ENCODE measurements around the gene VTA1. TPM values are rescaled to one million over a fixed set of nuclear protein-coding genes. Genes with fewer than 3 reads are reported as not detected.

Gene VTA1
- total RNA-seq, 4 donors from 2014 or later: 74.4 to 89.3 (median 77.3) TPM

DNA sequence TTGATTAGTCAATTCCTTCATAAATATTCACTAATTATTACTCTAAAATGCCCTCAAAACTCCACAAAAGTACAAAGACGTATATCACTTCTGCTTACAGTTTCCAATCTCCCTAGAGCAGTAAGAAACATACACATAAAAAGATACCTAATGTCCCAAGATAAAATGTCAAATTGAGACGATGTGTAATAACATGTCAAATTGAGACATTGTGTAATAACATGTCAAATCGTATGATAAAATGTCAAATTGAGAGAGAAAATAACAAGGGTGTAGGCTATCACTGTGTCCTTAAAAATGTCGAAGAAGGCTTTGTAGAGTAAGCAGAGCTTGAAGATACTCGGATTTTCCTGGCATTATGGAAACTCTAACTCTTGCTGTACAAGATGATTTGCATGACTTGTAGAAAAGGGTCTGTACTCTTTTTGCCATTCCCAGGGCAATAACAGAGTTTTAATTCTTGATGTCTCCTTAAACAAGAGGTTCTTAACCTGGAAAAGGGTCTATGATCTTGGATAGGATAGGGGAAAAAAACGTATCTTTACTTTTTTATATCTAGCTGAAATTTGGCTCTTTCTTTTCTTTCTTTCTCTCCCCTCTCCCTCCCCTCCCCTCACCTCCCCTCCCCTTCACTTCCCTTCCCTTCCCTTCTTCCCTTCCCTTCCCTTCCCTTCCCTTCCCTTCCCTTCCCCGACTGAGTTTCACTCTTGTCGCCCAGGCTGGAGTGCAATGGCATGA is 87.1 kb downstream of the VTA1 start:
- no peaks in the 10 kb centered on the region for H3K9me3 ChIP-seq
- no peaks in the 10 kb centered on the region for H3K27me3 ChIP-seq
- no peak overlapping the region for H3K4me3 ChIP-seq
- intact Hi-C loops (cut with DNase I; ENCODE audit: low total_unique reads) (no loop called here), in situ Hi-C loops (cut with MboI; ENCODE audit: low sequenced_read_pairs in 4 of 4) (no loop called here)
- no peaks in the 10 kb centered on the region for H3K4me1 ChIP-seq
- ATAC-seq (no peak), DNase-seq (no peak)
- no peaks in the 10 kb centered on the region for H3K36me3 ChIP-seq
- TF ChIP-seq POLR2A (IDR thresholded peaks at IDR 0.05): no peak
- no peak for TF ChIP-seq CTCF (IDR thresholded peaks at IDR 0.05 in 4 of 5, conservative IDR thresholded peaks at IDR 0.05 in 1 of 5)
- H3K27ac ChIP-seq: no peak overlapping the region

- intact Hi-C loops (cut with DNase I; ENCODE audit: low total_unique reads) (no loop called here), in situ Hi-C loops (cut with MboI; ENCODE audit: low sequenced_read_pairs in 4 of 4) (no loop called here)
- Histone ChIP-seq H3K4me1 (no peaks in the 10 kb centered on the region), H3K27ac (no peak overlapping the region), H3K27me3 (no peaks in the 10 kb centered on the region), H3K4me3 (no peak overlapping the region), H3K36me3 (no peaks in the 10 kb centered on the region), H3K9me3 (no peaks in the 10 kb centered on the region)
- no peak for ATAC-seq
- DNase-seq: no peak
- TF ChIP-seq CTCF (IDR thresholded peaks at IDR 0.05 in 4 of 5, conservative IDR thresholded peaks at IDR 0.05 in 1 of 5): no peak
- TF ChIP-seq POLR2A (IDR thresholded peaks at IDR 0.05): no peak
These were observed 88.2 kb downstream of the VTA1 start for GRCh38 chr6:142235272-142235671.

DNA sequence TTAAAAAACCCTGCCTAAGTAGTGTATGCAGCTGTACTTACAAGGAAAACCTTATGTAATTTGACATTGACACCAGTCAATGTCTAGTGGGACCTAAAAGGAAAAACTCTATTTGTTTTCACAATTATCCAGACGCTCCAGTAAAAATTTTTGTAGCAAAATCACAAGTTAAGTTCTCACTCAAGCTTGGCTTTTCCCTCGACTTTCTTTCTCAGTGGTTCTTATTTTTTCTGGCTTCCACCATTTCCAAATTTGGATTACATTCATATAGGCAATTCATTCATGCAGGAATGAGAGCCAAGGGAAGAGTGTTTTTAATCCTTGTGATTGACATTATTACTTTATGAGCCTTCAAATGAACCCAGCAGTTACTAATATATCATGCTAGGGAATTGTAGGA is 88.7 kb downstream of the VTA1 start:
- TF ChIP-seq POLR2A (IDR thresholded peaks at IDR 0.05): no peak
- TF ChIP-seq CTCF (IDR thresholded peaks at IDR 0.05 in 4 of 5, conservative IDR thresholded peaks at IDR 0.05 in 1 of 5): no peak
- ATAC-seq (no peak), DNase-seq (no peak)
- in situ Hi-C loops (cut with MboI; ENCODE audit: low sequenced_read_pairs in 4 of 4) (no loop called here), intact Hi-C loops (cut with DNase I; ENCODE audit: low total_unique reads) (no loop called here)
- H3K27ac ChIP-seq: no peak overlapping the region
- H3K36me3 ChIP-seq: no peaks in the 10 kb centered on the region
- no peaks in the 10 kb centered on the region for H3K4me1 ChIP-seq
- no peaks in the 10 kb centered on the region for H3K27me3 ChIP-seq
- H3K4me3 ChIP-seq: no peak overlapping the region
- H3K9me3 ChIP-seq: no peaks in the 10 kb centered on the region

- Histone ChIP-seq H3K4me3 (no peak overlapping the region), H3K4me1 (no peaks in the 10 kb centered on the region), H3K9me3 (no peaks in the 10 kb centered on the region), H3K27ac (no peak overlapping the region), H3K27me3 (no peaks in the 10 kb centered on the region), H3K36me3 (no peaks in the 10 kb centered on the region)
- no peak for TF ChIP-seq CTCF (IDR thresholded peaks at IDR 0.05 in 4 of 5, conservative IDR thresholded peaks at IDR 0.05 in 1 of 5)
- TF ChIP-seq POLR2A (IDR thresholded peaks at IDR 0.05): no peak
- intact Hi-C loops (cut with DNase I; ENCODE audit: low total_unique reads) (no loop called here), in situ Hi-C loops (cut with MboI; ENCODE audit: low sequenced_read_pairs in 4 of 4) (no loop called here)
- ATAC-seq (no peak), DNase-seq (no peak)
These were observed 89.6 kb downstream of the VTA1 start for GRCh38 chr6:142236691-142237090.

- Histone ChIP-seq H3K4me3 (no peak overlapping the region), H3K36me3 (no peaks in the 10 kb centered on the region), H3K27me3 (no peaks in the 10 kb centered on the region), H3K9me3 (no peaks in the 10 kb centered on the region), H3K27ac (no peak overlapping the region), H3K4me1 (no peaks in the 10 kb centered on the region)
- ATAC-seq (no peak), DNase-seq (no peak)
- in situ Hi-C loops (cut with MboI; ENCODE audit: low sequenced_read_pairs in 4 of 4) (no loop called here), intact Hi-C loops (cut with DNase I; ENCODE audit: low total_unique reads) (no loop called here)
- TF ChIP-seq POLR2A (IDR thresholded peaks at IDR 0.05): no peak
- no peak for TF ChIP-seq CTCF (IDR thresholded peaks at IDR 0.05 in 4 of 5, conservative IDR thresholded peaks at IDR 0.05 in 1 of 5)
These were observed 91.8 kb downstream of the VTA1 start for GRCh38 chr6:142238881-142239280.

Data from gastrocnemius medialis (tissue), 4 donors.